Effector CD8-positive, alpha-beta T cell (primary cell): Measurements from ENCODE around the gene FIG4.
"Not testable (repeated sequence)": the region's sequence is repeated elsewhere in the genome, so short reads cannot be mapped to it uniquely, and the experiment has no call there.

Experiments
- DNase-seq: peaks from one replicate; lab custom pipeline; 2025; lab: John Stamatoyannopoulos, UW

FIG4 gene

GRCh38 chr6:109854541-109855308 lies 163.6 kb downstream of the FIG4 start:
- DNase-seq: no peak

GRCh38 chr6:109855476-109856040 lies 164.5 kb downstream of the FIG4 start:
- not testable (repeated sequence) for DNase-seq

DNA sequence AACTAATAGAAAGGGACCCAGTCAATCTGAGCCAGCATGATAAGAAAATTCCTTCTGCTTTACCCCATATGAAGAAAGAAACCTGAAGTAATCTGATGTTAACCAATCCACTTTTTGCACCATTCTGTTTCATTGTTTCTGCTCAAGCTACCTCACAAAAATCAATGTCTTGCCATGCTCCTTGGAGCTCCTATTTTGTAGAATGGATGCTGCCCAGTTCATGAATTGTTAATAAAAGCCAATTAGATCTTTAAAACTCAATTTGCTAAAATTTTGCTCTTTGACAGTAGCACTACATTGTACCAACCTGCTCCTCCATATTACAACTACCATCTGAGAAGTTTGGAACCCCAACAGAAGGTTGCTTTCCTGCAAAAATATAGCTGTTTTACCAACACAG lies 170.8 kb downstream of the FIG4 start:
- DNase-seq: no peak

- DNase-seq: no peak
These were observed 173.0 kb downstream of the FIG4 start for GRCh38 chr6:109864050-109864449.

- DNase-seq: no peak
These were observed 174.9 kb downstream of the FIG4 start for GRCh38 chr6:109865968-109866367.

GRCh38 chr6:109867009-109867969 lies 176.2 kb downstream of the FIG4 start:
- DNase-seq: no peak

DNA sequence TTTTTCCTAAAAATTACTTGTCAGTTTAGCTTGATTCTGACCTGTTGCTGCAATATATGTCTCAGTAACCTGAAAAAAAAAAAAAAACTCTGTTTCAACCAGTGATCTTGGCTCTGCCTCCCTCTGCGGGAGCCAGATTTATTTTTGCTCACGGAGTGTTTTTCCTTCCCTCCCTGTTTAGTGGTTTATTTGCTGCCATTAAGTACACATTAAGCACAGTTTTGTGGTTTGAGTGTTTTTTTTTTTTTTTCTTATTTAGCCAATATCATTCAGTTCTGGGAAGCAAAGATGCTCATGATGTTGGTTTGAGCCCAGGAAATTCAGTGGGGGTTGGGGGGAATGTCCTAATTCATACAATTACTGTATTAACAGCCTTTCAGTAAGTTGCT lies 176.9 kb downstream of the FIG4 start:
- no peak for DNase-seq

DNA sequence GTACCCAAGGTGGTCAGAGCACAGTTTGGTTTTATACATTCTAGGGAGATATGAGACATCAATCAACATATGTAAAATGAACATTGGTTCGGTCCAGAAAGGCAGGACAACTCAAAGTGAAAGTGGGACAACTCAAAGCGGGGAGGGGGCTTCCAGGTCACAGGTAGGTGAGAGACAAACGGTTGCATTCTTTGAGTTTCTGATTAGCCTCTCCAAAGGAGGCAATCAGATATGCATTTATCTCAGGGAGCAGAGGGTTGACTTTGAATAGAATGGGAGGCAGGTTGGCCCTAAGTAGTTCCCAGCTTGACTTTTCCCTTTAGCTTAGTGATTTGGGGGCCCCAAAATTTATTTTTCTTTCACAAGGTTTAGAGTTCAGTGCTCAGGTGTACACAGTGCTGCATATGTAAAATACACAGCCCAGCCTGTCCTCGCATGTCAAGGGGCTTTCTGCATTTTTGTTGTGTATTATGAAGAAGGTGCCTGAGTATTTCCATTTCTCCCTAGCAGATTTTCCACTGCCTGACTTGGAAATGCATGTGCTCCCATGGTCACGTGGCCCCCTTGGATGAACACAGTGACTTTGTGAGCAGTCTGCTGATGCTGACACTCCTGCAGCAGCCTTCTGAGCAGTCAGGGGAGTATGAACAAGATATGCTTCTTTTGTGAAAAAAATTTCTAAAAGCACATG lies 178.4 kb downstream of the FIG4 start:
- not testable (repeated sequence) for DNase-seq

DNA sequence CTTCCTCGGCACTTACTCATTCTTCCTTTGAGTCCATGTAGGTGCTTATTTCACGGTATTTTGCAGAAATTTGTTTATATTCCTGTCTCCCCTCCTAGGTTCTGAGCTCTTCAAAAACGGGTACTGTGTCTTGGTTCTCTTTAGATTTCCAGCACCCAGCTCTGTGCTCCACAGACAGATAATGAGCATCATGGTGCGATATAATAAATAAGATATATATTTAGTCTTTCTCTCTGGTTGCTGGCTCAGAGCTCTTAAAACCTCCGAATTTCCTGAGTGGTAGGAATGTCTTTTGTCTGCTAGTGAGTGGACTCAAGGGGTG lies 179.0 kb downstream of the FIG4 start:
- no peak for DNase-seq

DNA sequence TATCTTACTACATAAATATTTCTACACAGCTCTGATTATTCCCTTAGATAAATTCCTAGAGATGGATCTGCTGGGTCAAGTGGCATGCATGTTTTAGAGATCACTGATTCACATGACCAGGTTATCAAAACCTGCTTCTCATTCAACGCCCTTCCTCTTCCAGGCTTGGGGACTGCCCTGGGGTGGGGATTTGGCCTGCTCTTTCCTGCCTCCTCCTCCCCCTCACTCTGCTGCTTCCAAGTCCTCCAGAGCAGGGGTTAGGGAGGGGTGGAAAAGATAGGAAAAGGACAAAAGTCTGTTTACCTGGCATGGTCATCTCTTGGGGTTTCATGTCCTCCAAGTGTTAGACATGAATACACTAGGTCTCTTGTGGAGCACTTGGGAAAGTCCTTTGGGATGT lies 181.5 kb downstream of the FIG4 start:
- DNase-seq: no peak

- DNase-seq: no peak
These were observed 182.0 kb downstream of the FIG4 start for GRCh38 chr6:109872968-109873545.

DNA sequence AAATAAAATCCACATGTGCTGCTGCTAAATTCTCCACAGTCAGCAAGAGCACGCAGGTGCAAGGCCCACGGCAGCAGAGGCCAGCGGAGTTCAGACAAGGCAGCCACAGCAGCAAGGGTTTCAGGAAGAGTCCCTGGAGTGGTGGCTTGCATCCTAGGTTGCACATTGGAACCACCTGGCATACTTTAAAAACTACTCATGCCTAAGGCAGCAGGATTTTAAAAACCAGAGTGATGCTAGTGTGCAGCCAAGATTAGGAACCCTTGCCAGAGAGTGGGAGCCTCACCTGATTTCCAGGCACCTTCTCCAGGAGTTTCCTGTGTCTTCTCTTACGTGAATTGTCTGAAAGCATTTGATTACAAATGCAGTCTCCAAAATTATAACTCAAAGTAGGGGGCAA lies 183.0 kb downstream of the FIG4 start:
- DNase-seq: no peak

GRCh38 chr6:109874621-109875020 lies 183.5 kb downstream of the FIG4 start:
- no peak for DNase-seq
